Prostate gland (tissue), 2 donors: ENCODE results near the gene SNX1.

Experiments
- CTCF ChIP-seq, 4 experiments: fragments of 200-600 bp in 2 of 4; fragments of 450-650 bp in 2 of 4; sonication (generic) in 2 of 4; IDR thresholded peaks; 1 replicate in 3 of 4; 2 replicates in 1 of 4; pipeline ENCODE4 v1.5.1; 2016 to 2019; ENCODE audit warnings: antibody characterized with exemption in 4 of 4, mild to moderate bottlenecking in 2 of 4, moderate library complexity in 2 of 4
- POLR2A ChIP-seq: fragments of 450-650 bp; IDR thresholded peaks from one replicate; pipeline ENCODE4 v1.6.1; 2016; ENCODE audit warnings: antibody characterized with exemption, mild to moderate bottlenecking
- POLR2AphosphoS5 ChIP-seq: sonication (generic); formaldehyde crosslinking; IDR thresholded peaks from one replicate; pipeline ENCODE4 v1.6.1; 2017; ENCODE audit warnings: antibody characterized with exemption

- TF ChIP-seq POLR2A = no peak
- no peak for TF ChIP-seq CTCF (IDR thresholded peaks at IDR 0.05)
- no peak for TF ChIP-seq POLR2AphosphoS5
Observed at GRCh38 chr15:64095431-64095794, 369 bp upstream of the SNX1 start.
